Colonic mucosa (tissue), 4 donors: ENCODE data around the gene PPDPF. TPM values are rescaled to one million over a fixed set of nuclear protein-coding genes. Genes with fewer than 3 reads are reported as not detected.

Experiments
- DNase-seq: peaks from one replicate; pipeline ENCODE4 v3.0.0-alpha.2; 2020
- H3K27ac ChIP-seq: fragments of 200-600 bp; one replicate; pipeline ENCODE4 v1.8.0; 2021
- H3K27me3 ChIP-seq: fragments of 200-600 bp; one replicate; pipeline ENCODE4 v1.8.0; 2021
- H3K36me3 ChIP-seq: fragments of 200-600 bp; one replicate; pipeline ENCODE4 v1.8.0; 2021
- H3K4me1 ChIP-seq: fragments of 200-600 bp; one replicate; pipeline ENCODE4 v1.8.0; 2021; ENCODE audit warnings: mild to moderate bottlenecking
- H3K4me3 ChIP-seq: fragments of 200-600 bp; one replicate; pipeline ENCODE4 v1.8.0; 2021
- H3K9ac ChIP-seq, 2 donors: one replicate each; pipeline ENCODE4 v1.7.0; 2013; ENCODE audit warnings: control low read depth in 2 of 2, low read depth in 2 of 2, low read length in 2 of 2
- H3K9me3 ChIP-seq: fragments of 200-600 bp; one replicate; pipeline ENCODE4 v1.8.0; 2021
- intact Hi-C: fragments of 100-400 bp; cut with DNase I; formaldehyde crosslinking; loops from one replicate; pipeline ENCODE4 v1.14.1; 2022
- total RNA-seq, 2 donors: library from RNA; stranded (reverse); fragmentation: NEBNext Ultra II Directional in 1 of 2; extraction: Animal tissue kit (Norgen Biotek cat#: 25700) in 1 of 2; gene quantifications; one replicate each; pipeline ENCODE4 v1.2.1, GENCODE V29; 2021
- TF ChIP-seq, protein P1 (sequence below): fragments of 200-600 bp; IDR thresholded peaks from one replicate; pipeline ENCODE4 v1.8.0; 2022; ENCODE audit warnings: antibody characterized with exemption, mild to moderate bottlenecking
- donor health status: healthy.
- donor health status: DM: no; HTN: no; CAD: no.
- donor health status: DM: no; HTN: no; CAD: no.

The PPDPF gene, protein sequence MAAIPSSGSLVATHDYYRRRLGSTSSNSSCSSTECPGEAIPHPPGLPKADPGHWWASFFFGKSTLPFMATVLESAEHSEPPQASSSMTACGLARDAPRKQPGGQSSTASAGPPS
- total RNA-seq = 100 to 1,000 TPM; 561 to 634 TPM

DNA sequence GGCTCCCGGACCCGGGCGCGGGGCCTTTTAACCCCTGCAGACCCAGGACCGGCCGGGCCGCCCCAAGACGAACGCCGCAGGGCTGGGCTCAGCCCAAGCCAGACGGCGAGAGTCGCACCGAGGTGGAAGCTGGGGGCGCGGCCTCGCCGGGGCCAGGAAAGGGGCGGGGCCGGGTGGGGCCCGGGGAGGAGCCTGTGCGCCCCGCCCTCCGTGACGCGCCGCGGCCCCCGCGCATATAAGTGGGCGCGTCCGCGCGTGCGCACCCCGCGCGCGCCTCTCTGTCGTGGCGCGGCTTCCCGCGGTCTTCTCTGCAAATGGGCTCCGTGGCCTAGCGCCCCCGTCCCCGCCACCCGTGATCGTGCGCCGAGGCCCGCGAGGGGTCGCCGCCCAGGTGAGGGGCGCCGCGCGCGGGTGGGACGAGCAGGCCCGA is at the start of gene PPDPF:
TSS of gene PPDPF (plus strand) at position 262 of the 430 bp plus-strand sequence. CDS start 544 bp downstream, outside the sequence.
- H3K36me3 ChIP-seq = no peaks in the 10 kb centered on the region
- intact Hi-C loops = no loop called here
- no peaks in the 10 kb centered on the region for H3K9me3 ChIP-seq
- no peaks in the 10 kb centered on the region for H3K27me3 ChIP-seq
- H3K4me1 ChIP-seq = peaks cover 5% of the 10 kb centered on the region
- H3K9ac ChIP-seq = peak within 1 kb of the TSS; percentile 95 to 96
- H3K4me3 ChIP-seq = peak within 1 kb of the TSS; percentile 91
- peak; percentile 84 for DNase-seq
- TF ChIP-seq, protein P1, sequence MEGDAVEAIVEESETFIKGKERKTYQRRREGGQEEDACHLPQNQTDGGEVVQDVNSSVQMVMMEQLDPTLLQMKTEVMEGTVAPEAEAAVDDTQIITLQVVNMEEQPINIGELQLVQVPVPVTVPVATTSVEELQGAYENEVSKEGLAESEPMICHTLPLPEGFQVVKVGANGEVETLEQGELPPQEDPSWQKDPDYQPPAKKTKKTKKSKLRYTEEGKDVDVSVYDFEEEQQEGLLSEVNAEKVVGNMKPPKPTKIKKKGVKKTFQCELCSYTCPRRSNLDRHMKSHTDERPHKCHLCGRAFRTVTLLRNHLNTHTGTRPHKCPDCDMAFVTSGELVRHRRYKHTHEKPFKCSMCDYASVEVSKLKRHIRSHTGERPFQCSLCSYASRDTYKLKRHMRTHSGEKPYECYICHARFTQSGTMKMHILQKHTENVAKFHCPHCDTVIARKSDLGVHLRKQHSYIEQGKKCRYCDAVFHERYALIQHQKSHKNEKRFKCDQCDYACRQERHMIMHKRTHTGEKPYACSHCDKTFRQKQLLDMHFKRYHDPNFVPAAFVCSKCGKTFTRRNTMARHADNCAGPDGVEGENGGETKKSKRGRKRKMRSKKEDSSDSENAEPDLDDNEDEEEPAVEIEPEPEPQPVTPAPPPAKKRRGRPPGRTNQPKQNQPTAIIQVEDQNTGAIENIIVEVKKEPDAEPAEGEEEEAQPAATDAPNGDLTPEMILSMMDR = no peak
- H3K27ac ChIP-seq = peak within 1 kb of the TSS; percentile 97

DNA sequence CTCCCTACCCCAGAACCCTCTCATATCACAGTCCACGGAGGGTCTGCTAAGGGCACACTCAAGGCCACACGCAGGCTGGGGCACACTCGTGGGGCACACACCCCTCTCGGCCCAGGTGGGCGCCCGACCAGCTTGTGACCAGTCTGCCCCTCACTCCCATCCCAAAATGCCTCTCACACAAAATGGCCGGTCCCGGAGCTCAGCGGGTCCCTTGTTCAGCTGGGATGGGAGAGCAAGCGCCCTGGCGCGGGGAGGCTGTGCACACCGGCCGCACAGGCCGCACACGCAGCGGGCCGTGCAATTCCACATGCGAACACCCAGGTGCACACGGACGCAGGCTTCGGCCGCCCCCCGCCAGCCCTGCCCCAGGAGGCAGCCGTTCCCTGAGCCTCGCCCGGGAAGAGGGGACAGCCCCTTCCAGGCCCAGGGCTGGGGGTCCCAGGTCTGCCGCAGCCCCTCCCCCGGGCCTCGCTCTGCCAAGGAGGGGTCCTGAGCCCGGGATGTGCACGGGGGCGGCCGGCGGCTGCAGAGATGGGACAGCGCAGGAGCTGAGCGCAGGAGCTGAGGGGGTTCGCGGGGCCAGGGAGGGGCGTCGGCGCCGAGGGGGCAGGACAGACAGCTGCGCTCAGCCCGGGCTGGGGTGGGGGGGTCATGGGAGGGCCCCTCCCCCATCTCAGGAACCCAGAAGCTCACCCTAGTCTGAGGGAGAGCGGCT is 49.4 kb upstream of the PPDPF start:
- Histone ChIP-seq H3K36me3 (no peaks in the 10 kb centered on the region), H3K27me3 (peaks cover 32% of the 10 kb centered on the region), H3K4me1 (no peaks in the 10 kb centered on the region), H3K27ac (no peak overlapping the region), H3K9ac (no peak overlapping the region), H3K4me3 (no peak overlapping the region), H3K9me3 (no peaks in the 10 kb centered on the region)
- TF ChIP-seq, protein P1 = no peak
- no peak for DNase-seq
- intact Hi-C loops = no loop called here

DNA sequence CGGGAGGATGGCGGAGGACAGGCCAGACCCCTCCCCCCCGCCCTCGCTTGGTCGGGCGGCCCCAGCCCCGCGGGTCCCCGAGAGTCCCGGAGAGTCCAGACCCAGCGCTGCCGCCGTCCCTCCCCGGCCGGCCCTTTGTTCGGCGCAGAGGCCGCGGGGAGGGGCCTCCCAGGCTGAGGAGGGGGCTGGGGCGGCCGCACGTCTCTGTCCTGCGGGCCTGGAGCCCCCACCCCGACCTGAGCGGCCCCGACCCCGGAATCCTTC is 48.9 kb upstream of the PPDPF start:
- intact Hi-C loops = no loop called here
- no peak overlapping the region for H3K9ac ChIP-seq
- H3K27me3 ChIP-seq = peaks cover 32% of the 10 kb centered on the region
- no peaks in the 10 kb centered on the region for H3K4me1 ChIP-seq
- no peak for DNase-seq
- no peaks in the 10 kb centered on the region for H3K36me3 ChIP-seq
- H3K4me3 ChIP-seq = no peak overlapping the region
- TF ChIP-seq, protein P1 = no peak
- H3K27ac ChIP-seq = no peak overlapping the region
- no peaks in the 10 kb centered on the region for H3K9me3 ChIP-seq

DNA sequence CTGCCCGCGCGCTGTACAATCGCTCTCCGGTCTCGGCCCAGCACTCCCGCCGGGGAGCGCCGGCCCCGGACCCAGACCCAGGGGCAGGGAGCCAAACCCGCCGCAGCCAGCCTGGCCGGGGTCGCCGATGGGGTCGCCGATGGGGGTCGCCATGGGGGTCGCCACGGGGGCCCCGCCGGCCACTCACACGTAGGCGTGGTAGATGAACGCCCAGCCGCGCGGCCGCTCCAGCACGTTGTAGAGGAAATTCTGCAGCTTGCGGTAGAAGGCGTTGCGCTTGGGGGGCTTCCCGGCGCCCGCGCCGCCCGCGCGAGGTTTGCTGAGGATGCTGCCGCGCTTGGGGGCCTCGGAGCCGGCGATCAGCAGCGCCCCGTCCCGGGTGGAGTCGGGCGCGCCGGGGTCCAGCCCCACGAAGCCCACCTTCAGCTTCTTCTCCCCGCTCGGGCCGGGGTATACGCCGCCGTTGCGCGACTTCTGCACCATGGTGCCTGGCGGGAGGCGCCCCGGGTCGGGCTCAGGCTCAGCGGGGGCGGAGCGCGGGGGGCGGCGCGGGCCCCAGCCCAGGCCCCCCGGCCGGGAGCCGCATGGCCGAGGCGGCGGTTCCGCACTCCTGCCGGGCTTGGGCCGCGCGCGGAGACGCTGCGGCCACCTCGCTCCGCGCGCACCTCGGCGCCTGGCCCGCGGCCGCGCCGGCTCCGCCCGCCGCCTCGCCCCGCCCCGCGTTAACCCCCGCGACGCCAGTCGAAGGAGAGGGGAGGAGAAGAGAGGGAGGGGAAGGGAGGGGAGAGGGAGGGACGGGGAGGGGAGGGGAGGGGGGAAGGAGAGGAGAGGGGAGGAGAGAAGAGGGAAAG is 48.4 kb upstream of the PPDPF start, which contains the start of gene KCNQ2:
TSS of gene KCNQ2 (minus strand) at position 675 of the 851 bp plus-strand sequence. CDS start at position 483, 192 bp downstream.
- no peak within 1 kb of the TSS for H3K9ac ChIP-seq
- DNase-seq = no peak
- no peaks in the 10 kb centered on the region for H3K9me3 ChIP-seq
- no peaks in the 10 kb centered on the region for H3K4me1 ChIP-seq
- TF ChIP-seq, protein P1 = no peak
- no peak within 1 kb of the TSS for H3K27ac ChIP-seq
- peaks cover 32% of the 10 kb centered on the region for H3K27me3 ChIP-seq
- intact Hi-C loops = no loop called here
- H3K4me3 ChIP-seq = no peak within 1 kb of the TSS
- no peaks in the 10 kb centered on the region for H3K36me3 ChIP-seq

DNA sequence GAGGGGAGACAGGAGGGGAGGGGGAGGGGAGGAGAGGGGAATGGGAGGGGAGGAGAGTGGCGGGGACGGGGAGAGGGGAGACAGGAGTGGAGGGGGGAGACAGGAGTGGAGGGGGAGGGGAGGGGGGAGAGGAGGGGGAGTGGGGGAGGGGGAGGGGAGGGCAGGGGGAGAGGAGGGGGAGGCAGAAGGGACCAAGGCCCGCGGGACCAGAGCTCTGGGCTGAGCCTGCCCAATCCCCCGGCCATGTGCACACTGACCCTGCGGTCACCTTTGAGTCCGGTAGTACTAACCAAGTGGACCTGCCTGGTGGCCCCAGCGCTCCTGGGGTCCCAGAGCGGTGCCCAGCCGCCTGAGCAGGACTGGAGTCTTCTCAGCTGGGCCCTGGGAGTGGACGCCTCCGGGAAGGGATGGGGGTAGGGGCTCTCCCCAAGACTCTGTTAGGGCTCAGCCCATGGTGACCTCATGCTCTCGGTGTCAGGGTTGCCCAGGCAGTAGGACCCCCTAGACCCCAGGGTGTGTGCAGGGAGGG is 47.6 kb upstream of the PPDPF start:
- H3K36me3 ChIP-seq = no peaks in the 10 kb centered on the region
- H3K27me3 ChIP-seq = peaks cover 32% of the 10 kb centered on the region
- TF ChIP-seq, protein P1 = no peak
- DNase-seq = no peak
- no peaks in the 10 kb centered on the region for H3K4me1 ChIP-seq
- H3K9ac ChIP-seq = no peak overlapping the region
- intact Hi-C loops = no loop called here
- no peak overlapping the region for H3K4me3 ChIP-seq
- no peak overlapping the region for H3K27ac ChIP-seq
- H3K9me3 ChIP-seq = no peaks in the 10 kb centered on the region
